Measurements from ENCODE around the gene VIP.

GRCh38 chr6:152771061-152771687 lies 20.6 kb downstream of the VIP start:
- TF ChIP-seq EZH2 (IDR thresholded peaks at IDR 0.05; ENCODE audit: insufficient read depth, poor library complexity, severe bottlenecking) (no peak), EZH2phosphoT487 (IDR thresholded peaks at IDR 0.05; ENCODE audit: insufficient read depth, low read depth) (no peak)

All from GM23248 (cell line).